ENCODE data around the gene UNC119B.

Gene UNC119B

DNA sequence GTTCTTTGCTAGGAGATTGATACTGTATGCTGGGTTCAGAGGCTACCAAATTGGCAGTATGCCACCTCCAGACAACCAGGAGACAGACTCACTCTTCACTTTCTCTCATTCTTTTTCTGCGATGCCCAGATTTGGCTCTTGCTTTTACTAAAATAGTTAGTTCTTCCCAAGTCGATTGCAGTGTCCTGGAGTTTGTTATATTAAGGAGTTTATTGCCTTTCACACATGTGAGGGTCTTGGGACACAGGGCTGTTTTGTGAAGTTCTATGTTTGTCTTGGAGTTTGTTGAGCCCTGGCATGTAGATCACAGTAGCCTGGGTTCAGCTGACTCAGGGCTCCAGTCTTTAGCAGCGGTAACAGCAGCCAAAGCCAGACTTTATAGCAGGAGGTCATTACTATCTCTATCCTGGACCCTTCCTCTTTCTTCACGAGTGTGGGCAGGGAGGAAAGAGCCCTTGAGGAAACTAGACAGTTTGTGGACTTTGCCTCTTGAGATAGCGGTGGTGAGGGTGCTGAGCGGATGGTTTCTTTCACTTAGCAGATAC is 21.7 kb upstream of the UNC119B start:
- no peak for DNase-seq

DNA sequence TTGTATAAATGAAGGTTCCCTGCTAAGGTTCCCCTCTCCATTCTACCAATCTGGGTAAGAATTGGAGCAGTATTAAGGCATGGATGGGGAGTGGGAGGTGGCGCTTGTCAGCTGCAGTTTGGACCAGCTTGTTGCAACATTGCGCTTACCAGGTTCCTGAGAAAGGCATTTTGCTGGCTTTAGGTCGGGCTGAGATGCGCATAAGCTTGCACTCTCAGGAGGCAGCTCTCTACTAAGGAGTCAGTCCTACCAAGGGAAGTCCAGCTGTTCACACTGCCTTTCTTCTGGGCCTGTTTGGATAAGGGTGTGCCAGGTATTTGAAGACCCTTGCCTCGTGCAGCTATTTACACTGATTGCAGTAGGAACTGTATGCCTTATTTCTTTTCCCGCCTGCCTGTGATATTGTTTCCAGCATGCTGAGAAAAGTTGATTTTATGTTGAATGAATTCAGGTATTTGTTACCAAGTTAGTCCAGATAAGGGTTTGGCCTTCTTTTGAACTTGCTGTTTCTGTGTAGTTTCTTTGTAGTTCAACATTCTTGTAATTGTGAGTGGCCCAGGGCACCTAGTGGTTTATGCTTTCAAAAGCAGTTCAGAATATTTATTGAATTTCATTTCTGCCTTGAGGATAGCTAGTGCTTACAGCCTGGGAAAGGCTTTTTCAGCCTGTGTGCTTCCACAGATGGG is 20.7 kb upstream of the UNC119B start:
- DNase-seq, result no peak

DNA sequence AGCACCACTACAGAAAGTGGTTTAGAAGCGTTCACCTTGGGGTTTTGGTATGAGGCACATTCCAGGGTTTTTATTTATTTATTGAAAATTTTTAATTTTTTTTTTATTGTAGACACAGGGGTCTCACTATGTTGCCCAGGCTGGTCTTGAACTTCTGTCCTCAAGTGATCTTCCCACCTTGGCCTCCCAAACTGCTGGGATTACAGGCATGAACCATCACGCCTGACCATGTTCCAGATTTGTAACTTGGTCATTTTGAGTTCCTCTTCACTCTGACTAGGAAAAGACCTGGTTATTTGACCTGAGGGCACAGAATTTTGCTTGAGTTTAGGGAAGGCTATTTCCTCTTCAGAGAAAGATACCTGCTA is 20.2 kb upstream of the UNC119B start:
- no peak for DNase-seq

DNA sequence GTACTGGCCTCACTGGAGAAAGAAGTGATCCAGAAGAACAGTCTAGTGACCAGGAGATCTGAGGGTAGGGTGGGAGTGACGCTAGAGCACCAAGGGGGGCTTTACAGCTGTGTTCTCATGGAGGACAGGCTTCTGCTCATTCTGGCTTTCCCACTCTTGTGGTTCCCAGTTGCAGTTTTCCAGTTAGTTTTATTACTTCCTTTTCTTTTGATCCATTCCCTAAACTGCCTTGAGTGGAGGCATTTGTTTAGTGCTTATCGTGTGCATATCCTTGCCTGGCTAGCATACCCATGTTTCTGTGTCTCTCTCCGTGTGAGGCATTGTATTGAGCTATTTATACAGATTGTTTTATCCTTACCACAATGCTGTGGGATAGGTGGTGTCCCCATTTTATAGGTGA is 19.3 kb upstream of the UNC119B start:
- no peak for DNase-seq

DNA sequence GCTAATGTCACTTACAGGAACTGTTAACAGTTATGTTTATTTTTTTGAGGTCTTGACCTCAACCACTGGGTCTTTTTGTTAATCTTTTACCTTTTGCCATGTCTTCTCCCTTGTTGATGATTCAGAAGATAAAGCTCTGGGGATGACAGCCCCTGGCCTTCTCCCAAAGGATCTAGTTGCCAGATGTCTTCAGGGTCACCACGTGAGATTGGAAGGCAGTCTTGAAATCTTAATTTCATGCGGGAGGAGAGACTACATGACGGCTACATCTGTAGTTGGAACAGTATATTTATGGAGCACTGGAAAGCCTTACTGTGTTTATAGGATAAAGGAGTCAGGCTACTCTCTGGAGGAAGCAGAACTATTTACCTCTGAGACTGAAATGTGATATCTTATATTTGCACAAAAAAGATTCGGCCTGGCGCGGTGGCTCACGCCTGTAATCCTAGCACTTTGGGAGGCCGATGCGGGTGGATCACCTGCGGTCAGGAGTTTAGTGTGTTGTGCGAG is 17.7 kb upstream of the UNC119B start:
- DNase-seq, result no peak

DNA sequence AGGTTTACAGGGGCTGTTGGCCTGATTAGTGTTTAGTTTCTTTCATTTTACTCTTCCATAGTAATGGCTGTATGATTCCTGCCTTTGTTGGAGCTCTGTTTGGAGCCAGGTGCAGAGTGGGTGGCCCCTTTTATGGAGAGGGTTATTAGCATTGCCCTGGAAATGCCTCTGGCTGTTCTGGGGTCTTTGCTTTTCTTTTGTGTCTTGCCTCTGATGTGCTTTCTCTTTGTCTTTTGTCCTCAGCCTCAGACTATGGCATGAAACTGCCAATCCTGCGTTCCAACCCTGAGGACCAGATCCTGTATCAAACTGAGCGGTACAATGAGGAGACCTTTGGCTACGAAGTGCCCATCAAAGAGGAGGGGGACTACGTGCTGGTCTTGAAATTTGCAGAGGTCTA is 16.4 kb upstream of the UNC119B start:
- DNase-seq, result no peak

DNA sequence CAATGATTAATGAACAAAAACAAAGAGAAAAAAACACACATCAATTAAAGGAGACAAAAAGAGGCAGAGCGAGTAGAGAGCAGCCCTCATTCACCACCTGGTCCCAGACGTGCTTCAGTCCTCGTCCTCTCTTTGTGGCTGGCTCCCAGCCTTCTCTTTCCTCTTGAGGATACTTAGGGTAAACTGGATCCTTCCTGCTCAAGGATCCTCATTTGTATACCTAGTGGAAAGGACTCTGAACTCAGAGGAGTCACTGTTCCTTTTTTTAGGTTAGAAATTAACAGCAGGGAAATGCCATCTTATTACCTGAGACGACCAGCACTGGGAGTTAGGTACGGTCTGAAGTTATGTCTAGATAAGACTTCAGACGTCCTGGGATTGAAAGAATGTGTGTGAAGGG is 13.6 kb upstream of the UNC119B start:
- no peak for DNase-seq

DNA sequence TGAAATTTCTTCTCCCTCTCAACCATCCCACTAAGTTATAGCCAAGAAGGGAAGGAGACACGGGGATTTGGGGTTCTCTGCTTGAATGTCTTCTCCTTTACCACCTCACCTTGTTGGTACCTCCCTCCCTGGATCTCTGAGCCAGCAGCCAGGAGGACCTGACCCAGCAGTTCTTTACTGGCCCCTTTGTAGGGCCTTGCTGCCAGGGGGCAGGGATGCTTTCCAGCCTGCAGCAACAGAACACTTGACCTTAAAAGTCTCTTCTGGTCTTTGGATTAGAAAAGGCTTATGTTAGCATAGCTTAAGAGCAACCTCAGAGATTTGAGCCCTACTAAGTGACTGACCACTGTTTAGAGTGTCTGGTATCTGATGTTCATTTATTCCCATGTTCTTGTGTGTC is 12.9 kb upstream of the UNC119B start:
- DNase-seq, result no peak

DNA sequence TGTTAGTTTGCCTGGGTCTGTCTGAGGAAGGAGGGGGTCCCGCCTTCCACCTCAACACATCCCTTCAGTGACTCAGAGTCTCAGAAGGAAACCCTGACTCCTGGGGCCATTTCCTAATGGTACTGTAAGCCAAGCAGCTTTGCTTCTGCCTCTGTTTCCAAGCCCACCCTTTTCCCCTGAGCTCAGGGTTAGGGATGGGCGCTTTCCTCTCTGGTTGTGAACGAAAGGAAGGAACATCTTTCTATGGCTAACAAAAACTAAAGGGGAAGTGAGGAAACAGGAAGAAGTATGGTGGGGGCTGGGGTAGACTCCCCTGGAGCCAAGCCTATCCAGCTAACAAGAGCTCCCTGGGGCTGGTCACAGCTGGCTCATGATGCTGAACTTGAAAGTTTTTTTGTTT is 11.6 kb upstream of the UNC119B start:
- no peak for DNase-seq

DNA sequence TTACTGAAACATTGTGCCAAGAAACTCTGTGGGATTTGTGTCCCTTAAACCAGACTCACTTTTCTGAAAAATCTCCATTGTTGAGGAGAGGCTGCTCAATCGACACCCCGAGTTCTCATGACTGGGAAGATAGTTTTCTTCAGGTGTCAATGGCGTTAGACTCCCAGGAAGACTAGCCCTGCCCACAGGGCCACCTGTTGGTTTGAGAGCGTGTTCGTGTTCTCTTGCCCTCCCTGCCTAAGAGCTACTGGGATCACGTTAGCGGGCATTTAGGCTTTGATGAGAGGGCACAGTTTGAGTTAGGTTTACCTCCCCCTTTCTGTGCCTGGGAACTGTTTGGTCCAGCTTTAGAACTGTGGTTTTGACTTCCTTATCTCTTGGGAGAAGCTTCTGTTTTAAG is 10.7 kb upstream of the UNC119B start:
- no peak for DNase-seq

DNA sequence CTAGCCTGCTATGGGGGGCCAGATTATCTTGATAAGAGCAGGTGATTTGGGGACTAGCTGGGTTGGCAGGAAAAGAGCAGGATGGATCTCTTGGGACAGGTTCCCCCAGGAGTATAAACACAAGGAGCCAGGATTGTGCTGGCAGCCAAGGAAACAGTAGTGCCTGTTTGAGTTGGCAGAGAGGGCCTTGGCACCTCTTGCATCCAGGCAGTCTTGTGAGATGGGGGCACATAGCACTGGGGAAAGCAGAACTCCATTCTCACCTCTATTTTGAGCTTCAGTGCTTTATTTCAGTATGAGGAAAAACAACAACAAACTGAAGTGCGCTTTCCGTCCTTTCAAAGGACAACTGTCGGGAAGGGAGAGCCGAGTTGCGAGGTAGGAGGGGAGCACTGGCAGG is 9.4 kb upstream of the UNC119B start:
- DNase-seq, result no peak

DNA sequence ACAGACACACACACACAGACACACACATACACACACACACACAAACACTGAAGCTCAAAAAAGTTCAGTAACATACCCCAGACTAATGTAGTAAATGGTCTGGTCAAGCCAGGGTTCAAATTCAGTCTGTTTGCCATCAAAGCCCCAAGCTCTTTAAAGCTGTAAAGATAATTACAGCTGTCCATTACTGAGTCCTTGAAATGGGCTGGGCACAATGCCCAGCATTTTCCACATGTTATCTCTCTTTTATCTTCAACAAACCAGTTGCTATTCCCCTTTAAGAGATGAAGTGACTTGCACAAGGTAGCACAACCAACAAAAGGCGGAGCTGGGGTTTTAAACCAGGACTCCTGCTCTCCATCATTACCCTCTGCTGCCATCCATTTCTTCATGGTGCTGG is 7.6 kb upstream of the UNC119B start:
- DNase-seq, result no peak

DNA sequence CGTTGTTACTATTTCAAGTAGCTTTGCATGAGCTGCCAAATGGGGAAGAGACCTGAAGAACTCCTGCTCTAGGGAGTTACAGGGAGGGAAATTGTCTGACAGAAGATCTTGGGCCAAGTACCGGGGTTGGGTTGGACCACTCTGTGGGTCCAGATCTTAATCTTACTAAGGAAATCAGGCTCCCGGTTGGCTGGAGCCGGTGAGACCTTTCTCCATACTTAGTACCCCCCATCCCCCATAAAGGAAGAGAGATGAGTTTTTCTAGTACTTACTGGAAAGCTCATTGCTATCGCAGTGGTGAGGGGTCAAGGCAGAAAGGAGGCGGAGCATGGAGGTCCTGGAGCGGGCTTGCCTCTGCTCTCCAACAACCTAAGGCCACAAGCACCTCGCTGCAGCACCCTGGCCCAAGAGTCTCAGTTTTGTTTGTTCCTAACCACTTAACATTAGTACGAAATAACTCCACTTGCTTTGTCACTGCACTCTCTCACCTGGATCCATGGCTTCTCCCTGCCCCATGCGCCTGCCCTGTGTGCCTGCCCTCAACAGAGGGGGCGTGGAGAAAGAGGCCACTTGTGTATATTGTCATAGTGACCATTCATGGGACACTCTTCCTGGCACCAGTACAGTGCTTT is 6.8 kb upstream of the UNC119B start:
- DNase-seq, result no peak

DNA sequence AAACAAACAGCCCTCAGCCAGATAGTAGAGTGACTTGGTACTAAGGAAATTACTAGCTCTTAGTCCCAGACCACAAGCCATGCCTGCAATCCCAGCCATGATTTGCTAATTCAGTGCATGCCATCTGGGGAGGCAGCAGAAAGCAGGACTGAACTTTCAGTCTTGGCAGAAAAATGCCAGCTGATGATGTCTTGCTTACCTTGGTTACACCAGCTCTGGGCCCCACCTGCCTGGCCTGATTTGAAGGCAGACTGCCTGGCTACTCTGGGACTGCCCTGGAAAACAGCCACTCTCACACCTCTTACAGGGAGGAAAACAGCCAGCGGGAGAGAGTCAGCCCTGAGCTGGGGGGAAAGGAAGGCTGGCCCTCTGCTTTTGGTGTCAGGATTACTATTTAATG is 4.6 kb upstream of the UNC119B start:
- DNase-seq, result no peak

DNA sequence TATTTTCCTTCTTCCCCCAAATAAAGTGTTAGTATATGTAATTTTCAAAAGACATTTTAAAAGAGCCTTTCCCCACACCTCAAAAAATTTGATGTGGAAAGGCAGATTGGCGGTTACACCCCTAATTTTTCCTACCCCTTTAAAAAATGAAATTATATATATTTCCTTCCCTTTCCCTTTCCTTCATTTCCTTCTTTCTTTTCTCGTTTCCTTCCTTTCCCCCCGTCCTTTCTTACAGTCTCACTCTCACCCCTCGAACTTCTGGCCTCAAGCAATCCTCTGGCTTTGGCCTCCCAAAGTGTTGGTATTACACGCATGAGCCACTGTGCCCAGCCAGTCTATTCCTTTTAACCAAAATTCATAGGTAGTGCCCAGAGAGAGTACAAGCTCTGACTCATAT is 4.2 kb upstream of the UNC119B start:
- DNase-seq, result no peak

DNA sequence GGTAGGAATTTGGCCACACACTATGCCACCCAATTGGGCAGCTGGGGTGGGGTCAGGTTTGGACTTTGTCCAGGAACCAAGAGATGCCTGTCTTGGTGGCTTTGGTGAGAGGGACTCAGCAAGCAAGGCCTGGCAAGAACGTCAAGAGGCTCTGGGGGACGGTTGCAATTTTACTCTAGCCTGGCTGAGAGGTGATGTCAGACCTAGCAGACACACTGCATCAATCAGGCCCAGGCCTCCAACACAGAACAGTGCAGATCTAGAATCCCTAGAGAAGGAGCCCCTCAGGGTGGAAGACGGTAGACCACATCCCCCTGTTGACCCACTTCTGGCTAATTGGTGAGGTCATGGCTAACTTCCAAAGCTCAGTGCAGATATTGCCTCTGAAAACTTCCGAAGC is 1.6 kb upstream of the UNC119B start:
- DNase-seq, result no peak

DNA sequence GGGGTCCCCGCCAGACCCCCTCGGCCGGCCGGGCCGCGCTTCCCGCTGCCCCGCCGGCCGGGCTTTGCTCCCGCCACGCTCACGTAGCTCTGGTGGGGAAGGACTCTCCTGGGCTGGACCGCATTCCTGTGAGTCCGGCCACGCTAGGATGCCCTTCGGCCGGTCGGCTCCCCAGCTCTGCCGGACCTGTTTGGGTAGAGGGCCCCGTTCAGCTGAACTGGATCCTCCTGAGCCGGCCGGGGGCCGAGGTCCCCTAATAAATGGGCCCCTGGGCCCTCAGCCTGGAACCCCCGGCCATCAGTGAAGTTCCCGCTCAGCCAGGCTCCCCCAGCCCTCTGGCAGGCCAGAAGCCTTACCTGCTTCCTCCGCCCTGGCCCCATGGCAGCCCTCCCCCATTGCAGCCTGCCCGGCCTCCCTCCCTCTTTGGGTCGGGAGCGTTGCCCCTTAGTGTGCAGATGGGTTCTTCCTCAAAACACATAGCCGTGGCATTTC is 593 bp downstream of the UNC119B start:
- DNase-seq, result peak; percentile 5

DNA sequence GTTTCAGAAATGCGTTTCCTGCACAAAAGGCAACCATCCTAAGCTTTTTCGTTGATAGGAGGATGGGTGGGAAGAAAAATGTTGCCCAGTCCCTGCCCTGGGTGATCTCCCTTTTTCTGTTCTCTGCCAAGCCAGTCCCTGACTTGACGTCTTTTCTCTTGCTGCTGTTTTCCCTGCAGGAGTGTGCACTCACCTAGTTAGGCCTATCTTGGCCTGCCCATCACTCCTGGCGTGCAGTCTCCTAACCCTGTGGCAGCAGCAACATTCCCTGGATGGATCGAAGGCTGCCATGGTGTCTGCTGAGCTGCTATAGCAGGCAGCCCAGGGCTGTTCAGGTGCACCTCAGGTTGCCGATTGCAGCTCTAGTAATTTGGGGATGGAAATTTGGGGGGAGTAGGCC is 1.2 kb downstream of the UNC119B start:
- DNase-seq, result no peak

DNA sequence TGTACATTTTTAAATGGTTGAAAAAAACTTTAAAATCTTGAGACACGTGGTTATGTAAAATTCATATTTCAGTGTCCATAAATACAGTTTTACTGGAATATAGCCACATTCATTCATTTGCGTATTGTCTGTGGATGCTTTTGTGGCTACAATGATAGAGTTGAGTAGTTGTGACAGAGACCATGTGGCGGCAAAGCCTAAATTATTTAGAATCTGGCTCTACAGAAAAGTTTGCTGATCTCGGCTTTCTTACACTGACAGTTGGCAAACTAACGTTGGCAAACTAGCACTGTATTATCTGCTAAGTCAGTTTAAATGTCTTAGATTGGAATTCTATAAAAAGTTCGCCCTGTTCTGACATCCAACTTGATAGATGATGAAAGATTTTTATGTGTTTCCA is 2.4 kb downstream of the UNC119B start:
- no peak for DNase-seq

DNA sequence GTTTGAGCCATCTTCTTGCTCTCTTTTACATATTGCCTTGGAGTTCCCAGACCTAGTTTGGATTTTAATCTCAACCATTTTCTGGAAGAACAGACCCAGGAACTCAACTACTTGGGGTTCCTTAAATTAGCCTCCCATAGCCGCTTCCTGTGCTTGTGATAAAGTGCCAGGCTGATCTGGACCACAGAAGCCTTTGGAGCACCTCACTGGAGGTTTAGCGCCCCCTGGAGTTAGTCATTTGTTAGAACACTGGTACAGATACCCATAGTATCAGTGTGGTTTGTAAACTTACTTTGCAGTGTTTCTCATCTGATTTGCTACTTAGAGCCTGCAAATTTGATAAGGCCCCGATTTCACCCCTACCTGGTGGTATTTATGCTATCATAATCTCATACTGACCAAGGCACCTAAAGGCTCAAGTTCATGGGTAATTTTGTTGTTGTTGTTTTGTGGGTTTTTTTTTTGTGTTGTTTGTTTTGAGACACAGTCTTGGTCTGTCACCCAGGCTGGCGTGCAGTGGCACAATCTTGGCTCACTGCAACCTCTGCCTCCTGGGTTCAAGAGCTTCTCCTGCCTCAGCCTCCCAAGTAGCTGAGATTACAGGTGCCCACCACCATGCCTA is 3.7 kb downstream of the UNC119B start:
- peak; percentile 64 for DNase-seq

DNA sequence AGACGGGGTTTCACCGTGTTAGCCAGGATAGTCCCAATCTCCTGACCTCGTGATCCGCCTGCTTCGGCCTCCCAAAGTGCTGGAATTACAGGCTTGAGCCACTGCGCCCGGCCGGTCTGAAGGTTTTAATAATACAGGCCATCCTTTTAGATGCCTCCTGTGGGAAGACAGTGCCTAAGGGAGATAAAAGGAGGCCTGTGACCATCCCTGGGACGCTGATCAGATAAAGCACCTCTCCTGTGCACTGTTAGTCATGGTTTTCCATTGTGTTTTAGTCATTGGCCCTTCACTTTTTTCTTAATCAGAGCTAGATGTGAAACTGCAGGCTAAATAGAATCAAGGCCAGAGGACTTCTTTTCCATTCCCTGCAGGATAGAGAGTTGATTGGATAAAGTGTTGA is 7.8 kb downstream of the UNC119B start:
- no peak for DNase-seq

DNA sequence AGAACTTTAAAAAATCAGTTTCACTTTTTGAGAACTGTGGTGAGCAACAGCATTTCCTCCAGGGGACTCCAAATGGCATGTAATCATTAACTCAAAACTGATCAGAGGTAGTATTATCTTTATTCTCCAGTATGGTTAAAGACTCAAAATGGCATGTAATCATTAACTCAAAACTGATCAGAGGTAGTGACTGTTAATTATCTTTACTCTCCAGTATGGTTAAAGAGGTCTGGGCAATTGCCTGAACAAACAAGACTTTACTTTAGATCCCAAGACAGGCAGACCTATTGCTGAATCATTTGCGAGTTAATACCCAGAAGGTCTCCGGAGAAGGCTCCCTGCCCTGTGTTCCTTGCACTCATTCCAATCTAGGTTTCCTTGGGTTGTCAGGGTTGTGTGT is 8.8 kb downstream of the UNC119B start:
- no peak for DNase-seq

DNA sequence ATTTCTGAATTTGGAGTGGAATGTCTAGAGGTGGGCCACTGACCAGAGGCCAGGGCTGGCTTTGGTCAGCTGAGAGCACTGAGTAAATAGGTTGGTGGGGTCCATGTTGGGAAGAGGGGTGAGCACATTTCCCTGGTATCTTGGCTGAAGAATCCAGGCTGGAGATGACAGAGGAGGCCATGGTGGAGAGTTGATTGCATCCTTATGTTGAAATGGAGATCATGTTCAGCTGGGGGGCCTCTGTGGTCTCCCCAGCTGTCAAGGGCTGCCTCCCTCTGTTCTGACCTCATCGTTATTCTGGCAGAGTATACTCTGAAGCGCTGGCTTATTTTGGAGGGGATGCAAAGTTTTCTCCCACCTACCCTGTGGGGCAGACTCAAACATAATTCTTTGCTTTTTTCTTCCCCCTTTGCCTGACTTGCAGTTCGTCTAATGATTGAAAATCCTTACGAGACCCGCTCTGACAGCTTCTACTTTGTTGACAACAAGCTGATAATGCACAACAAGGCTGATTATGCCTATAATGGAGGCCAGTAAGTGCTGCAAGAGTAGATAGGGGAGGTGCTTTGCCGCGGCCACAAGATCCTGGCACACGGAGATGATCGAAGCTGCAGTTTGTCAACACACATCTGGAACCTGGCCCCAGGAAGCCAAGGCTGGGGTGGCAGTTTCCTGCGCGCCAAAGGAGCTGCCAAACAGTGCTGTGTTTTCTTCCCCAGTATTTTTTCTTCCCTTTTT is 9.4 kb downstream of the UNC119B start:
- DNase-seq, result no peak
